PC-3 (cell line): ENCODE data around the gene BMP7. TPM values are rescaled to one million over a fixed set of nuclear protein-coding genes. Genes with fewer than 3 reads are reported as not detected.
"Not testable (repeated sequence)": the region's sequence is repeated elsewhere in the genome, so short reads cannot be mapped to it uniquely, and the experiment has no call there.

Experiments
- ATAC-seq: fragments of 200-7000 bp; cut with Tn5 transposase; 2 replicates; pipeline ENCODE4 v1.9.1; 2020; ENCODE audit warnings: mild to moderate bottlenecking, moderate library complexity
- BruUV-seq: library from RNA; stranded (reverse); fragments of 400-500 nt; replicated peaks from 2 replicates; lab custom pipeline; 2021; lab: Mats Ljungman, UMichigan
- CTCF ChIA-PET: fragments of 300-600 bp; sonication (Branson Sonifier 250); formaldehyde crosslinking; loops from one replicate; lab custom pipeline; 2022; ENCODE audit warnings: antibody characterized with exemption; lab: Charles Lee
- POLR2A ChIA-PET: fragments of 300-600 bp; sonication (Branson Sonifier 250); formaldehyde crosslinking; loops from one replicate; lab custom pipeline; 2022; ENCODE audit warnings: antibody characterized with exemption; ENCODE audit not compliant: unreplicated experiment; lab: Charles Lee
- DNase-seq: peaks from one replicate; pipeline ENCODE4 v3.0.0-alpha.2; 2015
- H2AFZ ChIP-seq: fragments of 300-600 bp; sonication (generic); 2 replicates; pipeline ENCODE4 v1.6.0; 2016; ENCODE audit warnings: antibody characterized with exemption, low read length
- H3F3A ChIP-seq: fragments of 300-600 bp; sonication (generic); one replicate; pipeline ENCODE4 v1.6.0; 2017; ENCODE audit warnings: antibody characterized with exemption, low read length, control low read depth, mild to moderate bottlenecking; ENCODE audit not compliant: unreplicated experiment
- H3K27ac ChIP-seq: fragments of 300-600 bp; sonication (generic); 2 replicates; pipeline ENCODE4 v1.5.1; 2016; ENCODE audit warnings: mild to moderate bottlenecking, low read length
- H3K27me3 ChIP-seq: fragments of 300-600 bp; sonication (generic); 2 replicates; pipeline ENCODE4 v1.6.1; 2016; ENCODE audit warnings: low read length, mixed read lengths
- H3K36me3 ChIP-seq: fragments of 300-600 bp; sonication (generic); 2 replicates; pipeline ENCODE4 v1.6.1; 2016; ENCODE audit warnings: low read depth, mixed run types, low read length, mixed read lengths
- H3K4me1 ChIP-seq: fragments of 300-600 bp; sonication (generic); 2 replicates; pipeline ENCODE4 v1.5.1; 2016; ENCODE audit warnings: low read length; ENCODE audit not compliant: insufficient read depth
- H3K4me2 ChIP-seq: fragments of 300-600 bp; sonication (generic); 2 replicates; pipeline ENCODE4 v1.6.0; 2016; ENCODE audit warnings: low read length
- H3K4me3 ChIP-seq: fragments of 300-600 bp; sonication (generic); 2 replicates; pipeline ENCODE4 v1.5.1; 2016; ENCODE audit warnings: mild to moderate bottlenecking, low read length, mixed read lengths
- H3K79me2 ChIP-seq: fragments of 300-600 bp; sonication (generic); 2 replicates; pipeline ENCODE4 v1.6.1; 2017; ENCODE audit warnings: low read length, mixed read lengths
- H3K9ac ChIP-seq: fragments of 300-600 bp; sonication (generic); 2 replicates; pipeline ENCODE4 v1.6.0; 2016; ENCODE audit warnings: mild to moderate bottlenecking, low read length
- H3K9me2 ChIP-seq: fragments of 300-600 bp; sonication (generic); replicated peaks from 2 replicates; pipeline ENCODE4 v1.6.1; 2016; ENCODE audit warnings: mixed run types, low read length, mixed read lengths
- H3K9me3 ChIP-seq: fragments of 300-600 bp; sonication (generic); 2 replicates; pipeline ENCODE4 v1.6.1; 2016; ENCODE audit warnings: low read length, mixed read lengths
- H4K20me1 ChIP-seq: fragments of 300-600 bp; sonication (generic); 2 replicates; pipeline ENCODE4 v1.6.1; 2016; ENCODE audit warnings: low read length, mixed read lengths
- CTCF ChIP-seq: fragments of 300-600 bp; sonication (generic); conservative IDR thresholded peaks from 2 replicates; pipeline ENCODE4 v1.5.1; 2017; ENCODE audit warnings: antibody characterized with exemption, low read depth, mild to moderate bottlenecking, low read length
- EZH2 ChIP-seq: fragments of 300-600 bp; sonication (generic); IDR thresholded peaks from one replicate; pipeline ENCODE4 v1.6.1; 2017; ENCODE audit warnings: antibody characterized with exemption, mild to moderate bottlenecking, low read length; ENCODE audit not compliant: unreplicated experiment
- EZH2phosphoT487 ChIP-seq: fragments of 300-600 bp; sonication (generic); IDR thresholded peaks from 2 replicates; pipeline ENCODE4 v1.6.1; 2018; ENCODE audit warnings: mild to moderate bottlenecking, antibody characterized with exemption, low read length, borderline replicate concordance
- intact Hi-C: fragments of 100-400 bp; cut with micrococcal nuclease; formaldehyde crosslinking; loops from 2 replicates; pipeline ENCODE4 v1.9.0; 2023
- total RNA-seq: library from RNA; depleted of rRNA; stranded (reverse); fragments of >200 nt; gene quantifications from 2 replicates; pipeline ENCODE4 v1.2.3, GENCODE V29; 2014

The BMP7 gene
- total RNA-seq, 1 experiment from 2014 or later, result not detected

GRCh38 chr20:57157787-57158186 is 108.7 kb downstream of the BMP7 start:
- BruUV-seq, H3K9ac ChIP-seq, ATAC-seq, H3F3A ChIP-seq, POLR2A ChIA-PET, CTCF ChIA-PET, H3K79me2 ChIP-seq, H3K4me2 ChIP-seq, H3K9me3 ChIP-seq, H2AFZ ChIP-seq, H3K36me3 ChIP-seq, H3K4me3 ChIP-seq, H3K27ac ChIP-seq, H3K4me1 ChIP-seq, H3K9me2 ChIP-seq, intact Hi-C loops, H4K20me1 ChIP-seq, DNase-seq: not testable (repeated sequence)
- peaks cover 64% of the 10 kb centered on the region for H3K27me3 ChIP-seq

DNA sequence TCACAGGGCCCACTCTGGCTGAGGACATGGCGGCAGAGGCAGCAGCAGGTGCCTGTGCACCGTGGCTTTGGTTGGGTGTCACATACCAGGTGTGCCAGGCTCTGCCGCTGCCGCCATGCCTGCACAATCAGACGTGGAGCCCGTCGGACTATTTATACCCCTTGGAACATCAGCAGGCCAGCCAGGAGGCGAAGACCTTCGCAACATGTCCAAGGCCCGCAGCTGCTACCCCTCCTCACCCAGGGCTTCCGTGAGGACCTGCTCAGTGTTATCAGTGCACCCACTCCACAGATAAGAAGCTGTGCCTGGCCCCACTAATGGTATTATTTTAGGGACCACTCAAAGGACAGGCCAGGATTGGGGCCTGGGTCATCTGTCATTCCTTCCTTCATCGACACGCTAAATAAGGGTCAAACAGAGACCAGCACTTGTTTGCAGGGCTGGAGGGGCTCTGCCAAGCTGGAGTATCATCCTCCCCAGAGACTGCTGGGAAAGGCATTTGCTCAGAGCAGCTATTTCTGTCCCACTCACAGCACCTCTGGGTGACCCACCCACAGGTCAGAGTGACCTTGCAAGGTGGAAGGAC is 109.2 kb downstream of the BMP7 start:
- DNase-seq, result no peak
- no peak overlapping the region for H3K27ac ChIP-seq
- H3K9me3 ChIP-seq, result no peaks in the 10 kb centered on the region
- H3K79me2 ChIP-seq, result no peaks in the 10 kb centered on the region
- no peaks in the 10 kb centered on the region for H3F3A ChIP-seq
- H3K4me2 ChIP-seq, result no peak overlapping the region
- no peak for TF ChIP-seq EZH2phosphoT487
- TF ChIP-seq EZH2, result no peak
- no peak for TF ChIP-seq CTCF
- POLR2A ChIA-PET, result no interaction called here
- H3K4me3 ChIP-seq, result no peak overlapping the region
- no peak overlapping the region for H3K9ac ChIP-seq
- H2AFZ ChIP-seq, result no peak overlapping the region
- H3K4me1 ChIP-seq, result no peaks in the 10 kb centered on the region
- peaks cover 61% of the 10 kb centered on the region for H3K27me3 ChIP-seq
- BruUV-seq, result no TSS peak
- no peaks in the 10 kb centered on the region for H4K20me1 ChIP-seq
- intact Hi-C loops, result no loop called here
- no peak for ATAC-seq
- H3K9me2 ChIP-seq, result no peaks in the 10 kb centered on the region
- CTCF ChIA-PET, result no interaction called here
- no peaks in the 10 kb centered on the region for H3K36me3 ChIP-seq

- Histone ChIP-seq H3K36me3 (no peaks in the 10 kb centered on the region), H3K4me3 (no peak overlapping the region), H3K79me2 (no peaks in the 10 kb centered on the region), H3K4me2 (no peak overlapping the region), H4K20me1 (no peaks in the 10 kb centered on the region), H3K27ac (no peak overlapping the region), H2AFZ (no peak overlapping the region), H3K9ac (no peak overlapping the region), H3F3A (no peaks in the 10 kb centered on the region), H3K9me3 (no peaks in the 10 kb centered on the region), H3K27me3 (peaks cover 62% of the 10 kb centered on the region), H3K4me1 (no peaks in the 10 kb centered on the region), H3K9me2 (no peaks in the 10 kb centered on the region)
- intact Hi-C loops, result no loop called here
- ATAC-seq (no peak), DNase-seq (no peak)
- POLR2A ChIA-PET, result interaction anchor here (0.5 kb wide), 1 partner anchor 176 kb away, joined by 4 read pairs; no protein-coding TSS in a partner anchor
- no TSS peak for BruUV-seq
- CTCF ChIA-PET, result no interaction called here
- TF ChIP-seq CTCF (no peak), EZH2 (no peak), EZH2phosphoT487 (no peak)
Measured at GRCh38 chr20:57156011-57156729, 110.3 kb downstream of the BMP7 start.
